CD4-positive, alpha-beta T cell treated with Interleukin-12 subunit alpha and Interleukin-12 subunit beta, for 1 hour (primary cell): Measurements from ENCODE around the gene HTRA2.
"Not testable (repeated sequence)": the region's sequence is repeated elsewhere in the genome, so short reads cannot be mapped to it uniquely, and the experiment has no call there.

ENCODE experiments used
- DNase-seq: peaks from one replicate; pipeline ENCODE4 v3.0.0-alpha.2; 2020

HTRA2 gene

DNA sequence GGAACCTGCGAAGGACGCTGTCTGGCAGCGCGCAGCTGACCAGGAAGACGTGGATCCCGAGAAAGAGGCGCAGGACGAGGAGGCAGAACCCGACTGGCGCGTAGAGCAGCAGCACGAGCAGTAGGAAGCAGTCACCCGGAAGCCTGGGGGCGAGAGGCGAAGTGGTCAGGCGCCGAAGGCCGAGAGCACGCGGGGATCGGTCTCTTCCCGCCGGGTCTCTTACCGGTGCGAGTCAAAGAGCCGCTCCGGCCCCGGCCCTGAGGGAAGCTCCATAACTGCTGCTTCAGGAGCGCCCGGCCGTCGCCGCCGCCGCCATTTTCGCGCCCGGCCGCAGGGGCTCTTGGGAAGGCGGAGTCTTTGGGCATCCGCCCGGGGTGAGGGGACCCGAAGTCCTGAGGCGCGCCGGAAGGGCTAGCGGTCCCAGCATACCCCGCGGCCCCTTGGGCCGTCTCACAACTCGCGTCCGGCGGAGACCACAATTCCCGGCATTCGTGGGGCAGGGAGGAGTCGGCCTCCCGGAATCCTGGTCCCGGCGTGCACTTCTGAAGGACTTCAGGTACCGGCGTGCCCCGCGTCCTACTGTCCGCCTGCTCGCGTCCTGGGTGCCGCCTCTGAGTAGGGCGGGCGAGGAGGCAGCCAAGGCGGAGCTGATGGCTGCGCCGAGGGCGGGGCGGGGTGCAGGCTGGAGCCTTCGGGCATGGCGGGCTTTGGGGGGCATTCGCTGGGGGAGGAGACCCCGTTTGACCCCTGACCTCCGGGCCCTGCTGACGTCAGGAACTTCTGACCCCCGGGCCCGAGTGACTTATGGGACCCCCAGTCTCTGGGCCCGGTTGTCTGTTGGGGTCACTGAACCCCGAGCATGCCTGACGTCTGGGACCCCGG lies at the start of gene HTRA2, which contains the start of gene AUP1:
Gene HTRA2, plus strand, starts transcription at position 577 of the 882 bp plus-strand sequence. Its CDS starts 74 bp downstream, at position 651.
Gene AUP1, minus strand, starts transcription at position 350 of the 882 bp plus-strand sequence. Its CDS starts 77 bp downstream, at position 273.
- peak; percentile 90 for DNase-seq

DNA sequence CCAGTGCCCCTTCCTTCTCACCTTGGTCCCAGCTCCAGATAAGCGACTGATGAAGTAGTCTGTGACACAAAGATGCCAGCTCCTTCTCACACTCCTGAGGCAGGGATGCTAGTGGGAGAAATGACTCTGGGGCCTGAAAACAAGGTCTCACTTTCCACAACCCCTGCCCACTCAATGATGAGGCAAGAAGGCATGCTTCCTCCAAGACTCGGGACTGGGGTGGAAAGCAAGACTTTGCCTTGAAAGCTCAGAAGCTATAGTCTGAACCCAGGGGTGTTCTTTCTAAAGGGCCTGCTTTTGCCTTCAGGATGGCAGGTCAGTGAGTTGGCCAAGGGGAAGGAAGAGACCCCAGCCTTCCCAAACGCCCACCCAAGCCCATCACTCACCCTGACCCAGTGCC lies 48.3 kb upstream of the HTRA2 start:
- no peak for DNase-seq

- DNase-seq = peak; percentile 65
Observed at GRCh38 chr2:74481961-74482800, 47.6 kb upstream of the HTRA2 start.

DNA sequence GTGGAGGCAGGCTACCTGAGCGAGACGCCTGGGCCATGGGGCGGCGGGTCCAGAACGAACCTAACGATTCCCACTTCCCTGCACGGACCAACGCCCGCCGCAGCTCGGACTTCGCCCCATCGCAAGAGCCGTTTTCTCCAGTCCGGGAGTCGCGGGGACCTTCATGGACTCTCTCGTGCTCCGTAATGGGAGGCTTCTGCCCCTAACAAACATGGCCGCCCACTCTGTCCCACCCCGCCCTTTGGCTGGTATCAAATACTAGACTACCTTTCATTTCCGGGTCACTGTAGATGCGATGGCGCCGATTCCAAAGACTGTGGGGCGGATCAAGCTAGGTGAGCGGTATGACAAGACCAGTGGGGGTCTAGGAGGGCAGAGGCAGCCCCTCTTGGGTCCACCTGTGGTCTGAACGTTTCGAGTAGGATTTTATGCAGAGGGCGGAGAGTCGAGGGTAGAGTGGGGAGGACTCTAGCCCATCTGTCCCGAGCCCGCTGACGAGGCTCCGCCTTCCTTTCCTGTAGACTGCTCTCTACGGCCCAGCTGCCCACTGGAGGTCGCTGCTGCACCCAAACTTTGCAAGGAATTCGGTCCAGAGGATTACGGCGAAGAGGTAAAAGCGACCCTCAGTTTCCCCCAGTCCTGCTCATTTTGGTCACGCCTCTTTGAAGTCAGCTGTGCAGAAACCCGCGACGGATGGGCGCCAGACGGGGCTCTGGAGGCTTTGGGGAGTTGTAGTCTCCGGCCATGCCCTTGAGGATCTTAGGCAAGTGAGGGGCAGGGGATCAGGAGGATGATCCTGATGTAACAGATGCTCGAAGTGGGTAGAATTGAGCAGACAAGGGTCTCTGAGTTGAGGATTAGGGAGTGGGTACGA lies 46.7 kb upstream of the HTRA2 start, which contains the start of the genes CCDC142 and TTC31:
Gene CCDC142, minus strand, starts transcription at position 198 of the 874 bp plus-strand sequence. Its CDS starts 161 bp downstream, at position 37.
Gene TTC31, plus strand, starts transcription at position 281 of the 874 bp plus-strand sequence. Its CDS starts 15 bp downstream, at position 296.
- peak; percentile 95 for DNase-seq

- not testable (repeated sequence) for DNase-seq
Observed at GRCh38 chr2:74483675-74484164, 46.0 kb upstream of the HTRA2 start.

DNA sequence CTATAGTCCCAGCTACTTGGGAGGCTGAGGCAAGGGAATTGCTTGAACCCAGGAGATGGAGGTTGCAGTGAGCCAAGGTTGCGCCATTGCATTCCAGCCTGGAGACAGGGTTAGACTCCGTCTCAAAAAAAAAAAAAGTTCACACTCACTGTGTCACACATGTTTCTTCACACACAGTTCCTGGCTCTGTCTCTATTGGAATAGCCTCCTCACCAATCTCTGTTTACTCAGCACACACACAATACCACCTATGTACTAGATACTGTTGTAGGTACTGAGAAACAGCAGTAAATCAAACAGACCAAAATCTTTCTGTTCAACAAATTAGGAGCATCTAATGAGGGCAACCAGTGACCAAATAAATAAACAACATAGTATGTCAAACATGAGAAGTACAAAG lies 43.6 kb upstream of the HTRA2 start:
- DNase-seq = no peak

DNA sequence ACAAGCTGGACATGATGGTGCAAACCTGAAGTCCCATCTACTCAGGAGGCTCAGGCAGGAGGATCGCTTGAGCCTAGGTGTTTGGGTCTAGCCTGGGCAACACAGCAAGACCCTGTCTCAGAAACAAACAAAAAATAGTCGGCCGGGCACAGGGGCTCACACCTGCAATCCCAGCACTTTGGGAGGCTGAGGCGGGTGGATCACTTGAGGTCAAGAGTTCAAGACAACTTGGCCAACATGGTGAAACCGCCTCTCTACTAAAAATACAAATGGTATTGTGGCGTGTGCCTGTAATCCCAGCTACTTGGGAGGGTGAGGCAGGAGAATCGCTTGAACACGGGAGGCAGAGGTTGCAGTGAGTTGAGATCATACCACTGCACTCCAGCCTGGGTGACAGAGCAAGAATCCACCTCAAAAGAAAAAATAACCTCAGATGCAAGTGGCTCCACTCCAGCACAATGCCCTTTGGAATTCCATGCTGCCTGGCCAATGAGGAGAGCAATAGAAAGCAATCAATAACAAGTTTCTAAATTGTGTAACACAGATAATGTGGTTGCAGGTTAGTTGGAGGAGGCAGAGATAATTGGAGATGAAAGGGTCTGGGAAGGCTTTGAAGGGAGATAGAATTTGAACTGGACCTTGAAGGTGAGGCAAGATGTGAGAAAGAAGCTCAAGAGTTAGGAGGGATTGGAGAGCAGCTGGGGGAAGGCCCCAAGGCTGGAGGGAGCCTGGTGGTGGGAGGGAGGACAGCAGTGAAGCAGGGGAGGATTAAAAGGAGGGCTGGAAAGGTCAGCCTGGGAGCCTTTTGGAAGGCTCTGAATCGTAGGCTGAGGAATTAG lies 40.9 kb upstream of the HTRA2 start:
- no peak for DNase-seq

DNA sequence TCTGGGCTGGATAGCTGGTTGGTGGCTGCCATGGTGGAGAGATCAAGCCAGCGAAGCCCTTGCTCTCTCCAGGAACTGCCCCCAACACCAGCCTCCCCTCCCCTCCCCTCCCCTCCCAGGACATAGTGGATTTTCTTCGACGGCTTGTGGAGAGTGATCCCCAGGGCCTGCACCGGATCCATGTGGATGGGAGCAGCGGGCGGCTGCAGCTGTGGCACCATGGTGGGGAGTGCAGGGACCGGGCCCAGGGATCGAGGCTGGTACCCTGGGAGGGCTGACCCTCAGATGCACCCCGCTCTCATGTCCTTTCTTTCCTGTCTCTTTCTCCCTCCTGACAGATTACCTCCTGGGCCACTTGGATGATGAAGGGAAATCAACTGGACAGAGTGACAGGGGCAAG lies 39.8 kb upstream of the HTRA2 start:
- DNase-seq = no peak

DNA sequence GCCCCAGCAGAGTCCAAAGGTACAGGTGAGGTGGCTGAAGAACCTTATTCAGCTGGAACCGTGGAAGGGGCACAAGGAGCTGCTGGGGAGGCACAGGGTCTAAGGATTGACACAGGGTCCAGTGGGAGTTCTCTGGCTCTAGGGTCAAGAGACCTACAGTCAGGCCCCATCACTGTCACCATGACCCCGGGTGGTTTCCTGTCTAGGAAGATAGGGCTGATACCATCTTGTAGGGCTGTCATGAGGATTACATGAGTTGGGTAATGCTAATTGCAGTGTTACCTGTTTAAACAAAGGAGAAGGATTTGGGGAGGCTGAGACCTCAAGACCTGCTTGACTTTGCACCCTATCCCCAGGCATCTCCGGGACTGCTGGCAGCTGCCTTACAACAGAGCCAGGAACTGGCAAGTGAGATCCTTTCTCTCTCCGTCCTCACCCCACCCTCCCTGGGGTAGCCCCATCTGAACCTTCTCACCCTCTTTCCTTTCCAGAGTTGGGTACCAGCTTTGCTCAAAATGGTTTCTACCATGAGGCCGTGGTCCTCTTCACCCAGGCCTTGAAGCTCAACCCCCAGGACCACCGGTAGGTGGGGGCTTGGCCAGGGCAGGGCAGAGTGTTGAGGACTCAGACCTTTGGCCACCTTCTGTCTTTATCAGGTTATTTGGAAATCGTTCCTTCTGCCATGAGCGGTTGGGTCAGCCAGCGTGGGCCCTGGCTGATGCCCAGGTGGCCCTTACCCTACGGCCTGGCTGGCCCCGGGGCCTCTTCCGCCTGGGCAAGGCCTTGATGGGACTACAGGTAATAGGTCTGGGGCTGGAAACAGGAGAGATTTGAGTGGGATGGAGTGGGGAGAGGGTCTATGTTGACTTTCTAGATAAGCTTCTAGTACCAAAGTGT lies 37.8 kb upstream of the HTRA2 start:
- no peak for DNase-seq

- DNase-seq = no peak
Observed at GRCh38 chr2:74493546-74493945, 36.2 kb upstream of the HTRA2 start.

DNA sequence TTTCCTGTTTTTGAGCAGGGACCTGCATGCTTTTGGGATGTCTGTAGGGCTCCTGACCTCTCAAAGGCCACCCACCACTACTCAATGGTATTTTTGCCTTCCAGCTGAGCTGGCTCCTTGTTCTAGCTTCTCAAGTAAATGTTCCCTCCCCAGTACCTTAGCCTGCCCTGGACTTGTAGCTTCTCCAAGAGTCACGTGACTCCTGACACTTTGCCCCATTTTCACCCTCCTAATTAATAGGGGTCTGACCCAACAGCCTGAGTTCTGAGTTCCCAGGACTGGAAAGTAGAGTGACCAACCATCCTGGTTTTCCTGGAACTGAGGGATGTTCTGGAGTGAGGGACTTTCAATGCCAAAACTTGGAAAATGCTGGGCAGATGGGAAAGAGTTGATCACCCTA lies 34.3 kb upstream of the HTRA2 start:
- no peak for DNase-seq

- DNase-seq = no peak
Observed at GRCh38 chr2:74496997-74497776, 32.5 kb upstream of the HTRA2 start.

DNA sequence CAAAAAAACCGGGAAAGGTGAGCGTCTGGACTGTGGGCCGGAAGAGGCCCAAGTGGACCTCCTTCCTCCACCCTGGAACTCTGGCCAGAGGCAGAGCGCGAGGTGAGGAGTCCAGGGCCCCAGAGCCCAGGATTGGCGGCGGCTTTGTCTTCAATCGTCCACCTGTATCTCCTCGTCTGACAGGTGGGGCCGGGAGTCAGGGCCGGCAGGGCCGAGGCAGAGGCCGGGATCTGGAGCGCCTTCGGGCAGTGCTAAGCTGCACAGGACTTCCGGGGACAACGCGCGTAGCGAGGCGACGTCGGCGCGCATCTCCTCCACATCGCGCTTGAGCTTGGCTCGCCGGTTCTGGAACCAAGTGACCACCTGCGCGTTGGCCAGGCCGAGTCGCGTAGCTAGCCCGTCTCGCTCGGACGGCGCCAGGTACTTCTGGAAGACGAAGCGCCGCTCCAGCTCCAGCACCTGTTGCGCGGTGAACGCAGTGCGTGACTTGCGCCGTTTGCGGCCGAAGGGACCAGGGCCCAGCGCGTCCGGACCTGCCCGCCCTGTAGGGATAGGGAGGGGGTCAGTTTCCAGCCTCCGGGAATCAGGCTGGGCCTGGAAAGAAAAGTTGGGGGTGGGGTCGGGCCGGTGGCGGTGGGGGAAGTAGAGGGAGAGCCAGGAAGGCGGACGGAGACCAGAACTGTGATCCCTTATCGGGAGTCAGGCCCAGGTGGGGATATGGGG lies 31.8 kb upstream of the HTRA2 start:
- peak; percentile 37 for DNase-seq

DNA sequence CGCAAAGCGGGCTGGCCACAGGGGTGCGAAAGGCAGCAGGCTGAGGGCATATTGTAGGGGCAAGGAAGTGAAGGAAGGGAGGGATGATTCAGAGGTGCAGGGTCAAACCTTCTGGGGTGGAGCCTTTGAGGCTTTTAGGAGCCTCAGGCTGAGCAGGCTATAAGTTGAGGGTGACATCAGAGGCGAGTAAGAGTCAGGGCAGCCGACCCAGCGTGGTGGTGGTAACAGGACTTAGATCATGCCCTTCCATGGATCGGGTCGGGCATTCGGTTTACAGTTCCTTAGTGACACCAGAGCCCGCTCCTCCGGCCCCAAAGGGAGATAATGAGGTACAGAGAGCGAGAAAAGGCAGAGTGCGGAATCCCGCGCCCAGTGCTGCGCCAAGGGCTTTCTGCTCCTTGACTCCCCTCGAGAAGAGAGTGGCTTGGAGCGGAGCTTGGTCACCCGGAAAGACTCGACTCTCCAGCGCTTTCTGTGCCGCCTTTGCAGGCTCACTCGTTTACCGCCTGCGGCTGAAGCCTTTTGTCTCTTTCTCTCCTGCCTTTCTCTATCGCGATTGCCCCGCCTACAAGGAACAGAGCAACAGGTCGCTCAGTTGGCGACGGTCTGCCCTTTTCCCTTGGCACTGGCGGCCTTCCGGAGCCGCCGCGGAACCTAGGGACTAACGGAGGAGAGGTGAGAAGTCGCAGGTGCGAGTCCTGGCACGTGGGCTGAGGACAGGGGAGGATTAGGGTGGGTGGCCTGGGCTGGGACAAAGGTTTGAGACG lies 31.1 kb upstream of the HTRA2 start:
- no peak for DNase-seq

DNA sequence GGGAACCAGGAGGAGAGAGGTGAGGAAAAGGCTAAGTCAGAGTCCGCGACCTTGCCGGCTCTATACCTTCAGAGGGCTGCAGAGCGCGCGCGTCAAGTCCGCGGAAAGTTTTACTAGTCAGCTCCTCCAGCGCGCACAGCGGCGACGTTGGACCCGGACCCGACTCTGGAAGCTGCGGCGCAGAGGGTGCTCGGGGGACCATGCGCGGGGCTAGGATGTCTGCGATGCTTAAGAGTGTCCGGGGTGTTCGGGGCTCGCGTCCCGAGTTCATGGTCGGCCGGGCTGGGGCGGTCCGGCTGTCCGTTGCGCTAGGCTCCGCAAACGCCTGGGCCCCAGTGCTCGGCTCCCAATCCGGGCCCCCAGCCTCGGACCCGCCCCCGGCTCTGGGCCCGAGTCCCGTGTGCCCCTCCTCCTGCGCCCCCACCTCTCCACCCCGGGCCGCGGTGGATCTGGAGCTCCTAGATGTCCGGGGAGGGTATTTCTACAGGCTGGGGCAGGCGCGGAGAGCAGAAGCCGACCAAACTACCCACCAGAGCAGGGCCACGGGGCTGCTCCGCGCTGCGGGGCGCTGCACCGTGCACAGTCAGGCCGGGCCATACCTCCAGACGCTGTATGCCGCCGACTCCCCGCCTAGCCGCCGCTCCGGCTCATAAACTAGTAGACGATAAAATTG lies 30.3 kb upstream of the HTRA2 start, which contains the start of gene LBX2:
Gene LBX2, minus strand, starts transcription at position 337 of the 673 bp plus-strand sequence. Its CDS starts 66 bp downstream, at position 271.
- DNase-seq = no peak

DNA sequence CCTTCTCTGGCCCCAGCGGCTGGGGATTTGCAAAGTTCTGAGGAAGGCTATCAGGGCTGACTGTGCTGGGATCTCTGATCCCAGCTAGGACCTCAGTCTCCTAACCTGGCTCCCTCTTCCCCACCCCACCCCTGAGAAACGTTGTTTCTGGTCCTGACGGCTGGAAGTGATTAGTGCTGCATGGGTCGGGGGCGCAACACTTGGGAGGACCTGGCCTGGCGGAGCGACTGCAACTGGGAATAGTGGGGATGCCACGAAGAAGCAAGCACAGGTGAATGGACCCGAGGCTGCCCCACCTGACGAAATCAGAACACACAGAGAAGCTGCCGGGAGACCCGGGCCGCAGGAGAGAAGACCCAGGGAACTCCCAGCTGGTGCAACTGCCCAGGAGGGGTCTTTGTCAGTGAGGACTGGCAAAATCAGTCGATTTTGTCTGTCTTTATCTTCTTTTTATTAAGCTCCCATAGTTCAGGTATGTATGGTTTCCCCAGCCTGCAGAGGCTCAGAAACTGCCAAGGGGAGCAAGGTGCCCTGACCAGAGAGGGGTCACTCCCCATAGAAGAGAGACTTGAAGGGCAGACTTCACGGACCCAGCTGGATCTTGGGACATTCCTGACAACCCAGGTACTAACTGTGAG lies 29.7 kb upstream of the HTRA2 start:
- no peak for DNase-seq

DNA sequence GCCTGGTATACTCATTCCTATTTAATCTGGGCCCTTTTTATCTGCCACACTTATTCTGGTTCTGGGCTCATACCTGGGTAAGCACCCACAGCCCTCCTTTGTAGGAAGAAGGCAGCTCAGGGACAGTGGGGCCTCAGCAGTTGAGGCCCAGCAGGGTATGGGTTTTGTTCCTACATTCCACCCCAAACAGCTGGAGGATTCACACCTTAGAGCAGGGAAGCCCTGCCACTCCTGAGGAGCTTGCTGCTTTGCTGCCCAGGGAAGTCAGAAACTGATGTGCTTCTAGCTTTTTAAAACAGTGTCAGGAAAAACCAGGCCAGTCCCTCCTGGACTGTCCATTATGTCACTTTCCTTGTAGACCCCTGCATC lies 29.2 kb upstream of the HTRA2 start:
- DNase-seq = no peak
